Spinal cord (tissue), 10 donors: ENCODE results near the gene TCIRG1. TPM values are rescaled to one million over a fixed set of nuclear protein-coding genes. Genes with fewer than 3 reads are reported as not detected.

Experiments
- DNase-seq, 6 donors: peaks; one replicate each; pipeline versions ENCODE4 v3.0.0 to v3.0.0-alpha.2; 2013 to 2015; ENCODE audit warnings: low spot score in 6 of 6, low read depth in 4 of 6
- H3K27ac ChIP-seq: one replicate; pipeline ENCODE4 v1.5.1; 2013; ENCODE audit warnings: low read depth, low read length, control low read depth
- H3K27me3 ChIP-seq: one replicate; pipeline ENCODE4 v1.6.1; 2013; ENCODE audit warnings: low read length; ENCODE audit not compliant: control insufficient read depth, insufficient read depth
- H3K36me3 ChIP-seq: one replicate; pipeline ENCODE4 v1.6.1; 2013; ENCODE audit warnings: low read length; ENCODE audit not compliant: control insufficient read depth, insufficient read depth
- H3K4me1 ChIP-seq: one replicate; pipeline ENCODE4 v1.6.1; 2013; ENCODE audit warnings: low read length; ENCODE audit not compliant: control insufficient read depth, insufficient read depth
- H3K4me3 ChIP-seq: one replicate; pipeline ENCODE4 v1.5.1; 2013; ENCODE audit warnings: low read depth, low read length, control low read depth
- H3K9me3 ChIP-seq: one replicate; pipeline ENCODE4 v1.6.1; 2013; ENCODE audit warnings: low read length; ENCODE audit not compliant: control insufficient read depth, insufficient read depth
- WGBS: methylation state at CpG from one replicate; pipeline ENCODE4 v1.1.5; 2013; ENCODE audit warnings: missing lambda C conversion rate; ENCODE audit not compliant: insufficient coverage; 5-methylcytosine and 5-hydroxymethylcytosine counted together
- polyA plus RNA-seq, 2 donors: library from polyadenylated mRNA; unstranded; fragments of 120-200 nt; gene quantifications; one replicate each; pipeline ENCODE4 v1.2.1, GENCODE V29; 2013; ENCODE audit not compliant: insufficient read length in 2 of 2
- total RNA-seq, 2 donors: library from RNA; depleted of rRNA in 1 of 2; stranded (reverse); fragments of 120-200 nt in 1 of 2; fragments of >200 nt in 1 of 2; gene quantifications; one replicate each; pipeline versions ENCODE4 v1.2.3 to v1.2.4, GENCODE V29; 2013 to 2014
- donor health status: healthy.

Gene TCIRG1
- total and polyA plus RNA-seq, 4 donors, result 9.1 to 33.5 (median 17.6) TPM

GRCh38 chr11:68012044-68012842, 26.6 kb upstream of the TCIRG1 start:
- Histone ChIP-seq H3K9me3 (no peaks in the 10 kb centered on the region), H3K27ac (no peak overlapping the region)

GRCh38 chr11:68012843-68013610, 25.8 kb upstream of the TCIRG1 start:
- H3K27ac ChIP-seq, result peak overlapping the region; percentile 47
- H3K36me3 ChIP-seq, result peaks cover 2% of the 10 kb centered on the region
- no peaks in the 10 kb centered on the region for H3K9me3 ChIP-seq
- H3K4me1 ChIP-seq, result peaks cover 93% of the 10 kb centered on the region
- DNase-seq, result peak in 5 of 6 donors; percentile 38 to 82 (median 64)
- no peak overlapping the region for H3K4me3 ChIP-seq
- no peaks in the 10 kb centered on the region for H3K27me3 ChIP-seq
- WGBS, result 20% methylated on average over 6 of the region's 16 CpGs

More at GRCh38 chr11:68012044-68012842, 26.6 kb upstream of the TCIRG1 start:
- Histone ChIP-seq H3K4me3 (no peak overlapping the region), H3K27me3 (no peaks in the 10 kb centered on the region), H3K4me1 (peaks cover 90% of the 10 kb centered on the region), H3K36me3 (peaks cover 5% of the 10 kb centered on the region)
- WGBS, result 85% methylated on average over 10 of the region's 17 CpGs
- no peak for DNase-seq

- H3K4me1 ChIP-seq, result peaks cover 86% of the 10 kb centered on the region
- H3K9me3 ChIP-seq, result no peaks in the 10 kb centered on the region
- WGBS, result 83% methylated on average over 13 of the region's 14 CpGs
- peaks cover 2% of the 10 kb centered on the region for H3K36me3 ChIP-seq
- H3K4me3 ChIP-seq, result no peak overlapping the region
- H3K27ac ChIP-seq, result peak overlapping the region; percentile 47
- DNase-seq, result no peak
- H3K27me3 ChIP-seq, result no peaks in the 10 kb centered on the region
Observed at GRCh38 chr11:68013611-68014156, 25.1 kb upstream of the TCIRG1 start.

GRCh38 chr11:68014157-68014946, 24.5 kb upstream of the TCIRG1 start:
- WGBS, result 59% methylated on average over 9 of the region's 16 CpGs
- DNase-seq, result no peak
- peaks cover 80% of the 10 kb centered on the region for H3K4me1 ChIP-seq
- no peak overlapping the region for H3K27ac ChIP-seq
- peaks cover 2% of the 10 kb centered on the region for H3K36me3 ChIP-seq
- no peak overlapping the region for H3K4me3 ChIP-seq
- H3K27me3 ChIP-seq, result no peaks in the 10 kb centered on the region
- no peaks in the 10 kb centered on the region for H3K9me3 ChIP-seq

DNA sequence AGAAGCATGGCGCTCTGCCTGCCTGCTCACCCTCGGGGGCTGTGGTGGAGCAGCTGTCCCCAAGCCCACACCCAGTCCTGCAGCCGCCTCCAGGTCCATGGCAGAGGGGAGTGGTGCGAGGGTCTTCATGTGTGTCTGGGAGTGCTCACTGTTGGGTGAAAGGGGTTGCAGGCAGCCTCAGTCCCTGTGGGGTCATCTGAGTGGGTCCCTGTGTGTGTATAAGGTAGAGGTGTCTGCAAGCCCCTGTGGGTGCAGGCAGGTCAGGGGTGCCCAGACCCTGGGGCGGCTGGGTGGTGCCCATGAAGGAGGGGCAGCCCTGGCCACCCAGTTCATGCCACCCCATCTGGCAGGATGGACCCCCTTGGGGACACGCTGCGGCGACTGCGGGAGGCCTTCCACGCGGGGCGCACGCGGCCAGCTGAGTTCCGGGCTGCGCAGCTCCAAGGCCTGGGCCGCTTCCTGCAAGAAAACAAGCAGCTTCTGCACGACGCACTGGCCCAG, 23.8 kb upstream of the TCIRG1 start:
- no peak overlapping the region for H3K4me3 ChIP-seq
- DNase-seq, result no peak
- no peak overlapping the region for H3K27ac ChIP-seq
- H3K9me3 ChIP-seq, result no peaks in the 10 kb centered on the region
- H3K4me1 ChIP-seq, result peaks cover 73% of the 10 kb centered on the region
- 92% methylated on average over 19 of the region's 19 CpGs for WGBS
- H3K27me3 ChIP-seq, result no peaks in the 10 kb centered on the region
- peaks cover 2% of the 10 kb centered on the region for H3K36me3 ChIP-seq

DNA sequence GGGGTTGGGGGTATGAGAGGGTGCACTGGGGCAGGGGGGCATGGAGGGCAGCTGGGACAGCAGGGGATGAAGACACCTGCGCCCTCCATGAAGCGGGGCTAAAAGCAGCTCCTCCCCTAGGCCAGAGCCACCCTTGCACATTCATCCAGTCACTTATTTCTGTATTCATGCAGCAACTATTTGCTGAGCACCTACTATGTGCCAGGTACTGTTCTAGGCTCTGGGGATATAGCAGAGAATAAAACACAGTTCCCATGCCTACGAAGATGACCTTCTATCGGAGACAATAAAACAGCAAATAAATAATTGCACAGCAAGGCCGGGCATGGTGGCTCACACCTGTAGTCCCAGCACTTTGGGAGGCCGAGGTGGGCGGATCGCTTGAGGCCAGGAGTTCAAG, 23.4 kb upstream of the TCIRG1 start:
- Histone ChIP-seq H3K9me3 (no peaks in the 10 kb centered on the region), H3K4me1 (peaks cover 71% of the 10 kb centered on the region), H3K27me3 (no peaks in the 10 kb centered on the region), H3K4me3 (no peak overlapping the region), H3K27ac (no peak overlapping the region), H3K36me3 (peaks cover 2% of the 10 kb centered on the region)
- no peak for DNase-seq
- 95% methylated on average over 7 of the region's 8 CpGs for WGBS

GRCh38 chr11:68016161-68016903, 22.5 kb upstream of the TCIRG1 start:
- Histone ChIP-seq H3K9me3 (no peaks in the 10 kb centered on the region), H3K4me3 (no peak overlapping the region), H3K27me3 (no peaks in the 10 kb centered on the region), H3K4me1 (peaks cover 70% of the 10 kb centered on the region), H3K27ac (no peak overlapping the region), H3K36me3 (peaks cover 2% of the 10 kb centered on the region)
- 65% methylated on average over 13 of the region's 13 CpGs for WGBS
- DNase-seq, result no peak

DNA sequence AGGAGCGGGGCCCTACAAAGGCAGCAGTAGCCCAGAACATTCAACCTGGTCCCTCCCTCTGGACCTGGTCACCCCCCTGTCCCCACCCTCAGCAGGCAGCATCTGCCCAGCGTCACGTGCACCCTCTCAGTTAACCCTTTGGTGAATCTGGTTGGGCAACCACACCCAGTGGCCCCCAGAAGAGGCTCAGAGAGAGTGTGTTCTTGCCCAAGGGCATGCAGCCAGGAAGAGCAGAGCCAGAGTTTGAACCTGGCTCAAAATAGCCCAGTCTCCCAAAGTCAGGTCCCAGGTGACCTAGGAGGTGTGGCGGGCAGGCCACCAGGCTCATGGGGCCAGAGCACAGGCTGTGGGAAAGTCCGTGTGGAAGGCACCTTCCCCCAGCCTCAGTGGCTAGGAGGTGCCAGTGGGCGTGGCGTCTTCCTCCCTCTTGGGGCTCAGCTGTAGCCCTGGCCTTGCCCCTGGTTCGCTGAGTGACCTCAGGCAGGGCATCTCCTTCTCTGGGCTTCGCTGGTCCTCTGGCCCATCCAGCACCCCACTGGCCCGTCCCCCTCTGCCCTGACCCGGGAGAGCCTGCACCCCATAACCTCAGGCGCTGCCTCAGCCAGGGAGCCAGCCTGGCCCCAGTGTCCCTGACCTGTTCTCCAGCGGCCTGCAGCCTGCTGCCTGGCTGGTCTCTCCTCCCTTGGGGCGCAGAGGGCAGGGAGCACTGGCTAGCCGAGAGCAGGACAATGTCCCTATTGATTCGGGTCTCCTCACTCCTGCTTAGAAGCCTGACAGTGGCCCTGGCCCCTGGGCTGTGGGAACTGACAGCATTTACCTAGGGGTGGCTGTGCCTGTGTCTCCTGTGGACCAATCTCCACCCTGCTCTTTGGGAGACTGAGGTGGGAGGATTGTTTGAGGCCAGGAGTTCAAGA, 21.7 kb upstream of the TCIRG1 start:
- Histone ChIP-seq H3K36me3 (peaks cover 6% of the 10 kb centered on the region), H3K27ac (no peak overlapping the region), H3K27me3 (no peaks in the 10 kb centered on the region), H3K4me3 (no peak overlapping the region), H3K4me1 (peaks cover 63% of the 10 kb centered on the region), H3K9me3 (no peaks in the 10 kb centered on the region)
- 59% methylated on average over 15 of the region's 16 CpGs for WGBS
- DNase-seq, result no peak
